GM23338 (cell line): ENCODE results near the gene SCN3B. TPM values are rescaled to one million over a fixed set of nuclear protein-coding genes. Genes with fewer than 3 reads are reported as not detected.

Experiments used
- ATAC-seq: fragments of 200-7000 bp; cut with Tn5 transposase; 3 replicates; pipeline ENCODE4 v1.9.1; 2020
- DNase-seq: peaks from one replicate; pipeline ENCODE4 v3.0.0-alpha.2; 2015; ENCODE audit warnings: low spot score
- H2AFZ ChIP-seq: fragments of 200-600 bp; sonication (generic); 2 replicates; pipeline ENCODE4 v1.8.0; 2016; ENCODE audit warnings: antibody characterized with exemption, mild to moderate bottlenecking, moderate library complexity
- H3F3A ChIP-seq: fragments of 200-600 bp; sonication (generic); replicated peaks from 2 replicates; pipeline ENCODE4 v1.8.0; 2017; ENCODE audit warnings: antibody characterized with exemption, mixed run types, low read depth
- H3K27ac ChIP-seq: fragments of 200-600 bp; sonication (generic); 2 replicates; pipeline ENCODE4 v1.6.1; 2016; ENCODE audit warnings: low read depth
- H3K27me3 ChIP-seq: fragments of 200-600 bp; sonication (generic); 2 replicates; pipeline ENCODE4 v1.8.0; 2016; ENCODE audit warnings: mild to moderate bottlenecking, mixed run types, moderate library complexity; ENCODE audit not compliant: insufficient read depth
- H3K36me3 ChIP-seq: fragments of 200-600 bp; sonication (generic); 2 replicates; pipeline ENCODE4 v1.8.0; 2016; ENCODE audit warnings: mild to moderate bottlenecking; ENCODE audit not compliant: insufficient read depth
- H3K4me1 ChIP-seq: fragments of 200-600 bp; sonication (generic); 2 replicates; pipeline ENCODE4 v1.8.0; 2016; ENCODE audit warnings: mild to moderate bottlenecking, moderate library complexity; ENCODE audit not compliant: insufficient read depth
- H3K4me2 ChIP-seq: fragments of 200-600 bp; sonication (generic); 2 replicates; pipeline ENCODE4 v1.7.1; 2017; ENCODE audit warnings: mixed run types
- H3K4me3 ChIP-seq: fragments of 200-600 bp; sonication (generic); 2 replicates; pipeline ENCODE4 v1.6.1; 2016; ENCODE audit warnings: mixed run types
- H3K79me2 ChIP-seq: fragments of 200-600 bp; sonication (generic); replicated peaks from 2 replicates; pipeline ENCODE4 v1.8.0; 2017; ENCODE audit warnings: mild to moderate bottlenecking; ENCODE audit not compliant: insufficient read depth
- H3K9me2 ChIP-seq: fragments of 200-600 bp; sonication (generic); 2 replicates; pipeline ENCODE4 v1.8.0; 2017; ENCODE audit not compliant: insufficient read depth
- H4K20me1 ChIP-seq: fragments of 200-600 bp; sonication (generic); replicated peaks from 2 replicates; pipeline ENCODE4 v1.8.0; 2017; ENCODE audit warnings: mild to moderate bottlenecking; ENCODE audit not compliant: insufficient read depth
- H3K27ac Mint-ChIP-seq: 2 replicates; pipeline ENCODE4 v1.8.0; 2020; ENCODE audit warnings: inconsistent platforms, mild to moderate bottlenecking, moderate library complexity, mixed read lengths
- H3K27me3 Mint-ChIP-seq: 3 replicates; pipeline ENCODE4 v1.8.0; 2022; ENCODE audit warnings: low read depth, mild to moderate bottlenecking, moderate library complexity, mixed read lengths, inconsistent platforms; ENCODE audit not compliant: insufficient read depth, poor library complexity
- H3K36me3 Mint-ChIP-seq: 3 replicates; pipeline ENCODE4 v1.8.0; 2021; ENCODE audit warnings: low read depth, mild to moderate bottlenecking, inconsistent platforms, moderate library complexity, mixed read lengths
- H3K4me1 Mint-ChIP-seq: 3 replicates; pipeline ENCODE4 v1.8.0; 2020; ENCODE audit warnings: mild to moderate bottlenecking, inconsistent platforms, mixed read lengths
- H3K4me3 Mint-ChIP-seq: 3 replicates; pipeline ENCODE4 v1.8.0; 2021; ENCODE audit warnings: moderate library complexity, mild to moderate bottlenecking, inconsistent platforms, mixed read lengths
- H3K9me3 Mint-ChIP-seq: 3 replicates; pipeline ENCODE4 v1.8.0; 2020; ENCODE audit warnings: moderate library complexity, mild to moderate bottlenecking, inconsistent platforms, mixed read lengths
- EZH2 ChIP-seq: fragments of 200-600 bp; sonication (generic); IDR thresholded peaks from one replicate; pipeline ENCODE4 v1.8.0; 2017; ENCODE audit warnings: antibody characterized with exemption, mild to moderate bottlenecking, low read depth; ENCODE audit not compliant: unreplicated experiment
- EZH2phosphoT487 ChIP-seq: fragments of 200-600 bp; sonication (generic); IDR thresholded peaks from one replicate; pipeline ENCODE4 v1.8.1; 2018; ENCODE audit warnings: antibody characterized with exemption; ENCODE audit not compliant: unreplicated experiment
- POLR2AphosphoS5 ChIP-seq: IDR thresholded peaks from 2 replicates; pipeline ENCODE4 v1.6.1; 2016; ENCODE audit warnings: antibody characterized with exemption, low read depth
- REST ChIP-seq: IDR thresholded peaks from one replicate; pipeline ENCODE4 v1.6.1; 2018; ENCODE audit warnings: antibody characterized with exemption; ENCODE audit not compliant: unreplicated experiment
- STAT1 ChIP-seq: IDR thresholded peaks from one replicate; pipeline ENCODE4 v1.6.1; 2016; ENCODE audit warnings: antibody characterized with exemption; ENCODE audit not compliant: unreplicated experiment
- ZNF114 ChIP-seq: fragments of 250-450 bp; sonication (Bioruptor Pico); IDR thresholded peaks from 2 replicates; pipeline ENCODE4 v1.5.0; 2020; ENCODE audit warnings: mild to moderate bottlenecking, moderate library complexity
- ZNF462 ChIP-seq: fragments of 250-450 bp; sonication (Bioruptor Pico); IDR thresholded peaks from 2 replicates; pipeline ENCODE4 v1.5.0; 2020; ENCODE audit warnings: mild to moderate bottlenecking, moderate library complexity
- polyA plus RNA-seq: library from polyadenylated mRNA; unstranded; fragments of >200 nt; fragmentation: Nextera tagmentation; extraction: Ambion mirVana; gene quantifications from 2 replicates; pipeline ENCODE4 v1.2.1, GENCODE V29; 2016
- total RNA-seq: library from RNA; depleted of rRNA; stranded (reverse); fragments of >200 nt; shearing (Covaris generic); gene quantifications from 2 replicates; pipeline ENCODE4 v1.2.3, GENCODE V29; 2014

Gene SCN3B
- total and polyA plus RNA-seq, 2 experiments from 2014 or later = 0.74 to 1.7 TPM

GRCh38 chr11:123670081-123670480, 15.7 kb upstream of the SCN3B start (continued):
- TF ChIP-seq ZNF462 = no peak

DNA sequence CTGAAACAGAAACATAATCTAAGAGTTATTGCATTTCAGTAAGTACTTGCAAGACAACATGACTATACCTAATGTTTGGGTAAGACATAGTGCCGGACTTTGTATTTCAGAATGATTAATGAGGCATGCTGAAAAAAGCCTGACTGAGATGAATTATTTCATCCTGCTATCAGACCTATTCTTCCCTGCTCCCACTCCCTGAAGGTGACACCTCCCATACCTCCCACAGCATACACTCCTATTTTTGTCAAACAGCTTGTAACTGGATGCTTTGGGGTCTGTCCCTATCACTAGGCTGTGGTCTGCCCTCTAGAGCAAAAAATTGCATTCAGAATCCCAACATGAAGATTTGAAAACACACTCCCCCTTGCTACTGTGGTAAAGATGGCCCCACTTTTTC, 10.9 kb upstream of the SCN3B start:
- Histone ChIP-seq H4K20me1 (no peaks in the 10 kb centered on the region), H3K27me3 (no peaks in the 10 kb centered on the region), H3K36me3 (no peaks in the 10 kb centered on the region), H3K27ac (no peak overlapping the region), H3K79me2 (no peaks in the 10 kb centered on the region), H3K4me1 (no peaks in the 10 kb centered on the region), H3F3A (no peaks in the 10 kb centered on the region), H3K9me2 (no peaks in the 10 kb centered on the region), H3K4me2 (no peak overlapping the region), H3K4me3 (no peak overlapping the region), H2AFZ (no peak overlapping the region)
- no peak for DNase-seq
- H3K27ac Mint-ChIP-seq = no peak overlapping the region
- peaks cover 10% of the 10 kb centered on the region for H3K9me3 Mint-ChIP-seq
- H3K4me1 Mint-ChIP-seq = no peaks in the 10 kb centered on the region
- no peaks in the 10 kb centered on the region for H3K27me3 Mint-ChIP-seq
- H3K4me3 Mint-ChIP-seq = no peak overlapping the region
- no peaks in the 10 kb centered on the region for H3K36me3 Mint-ChIP-seq
- no peak for ATAC-seq
- TF ChIP-seq ZNF114 (CRISPR knock-in tag) = no peak
- TF ChIP-seq EZH2 = no peak
- TF ChIP-seq EZH2phosphoT487 = no peak
- no peak for TF ChIP-seq STAT1
- no peak for TF ChIP-seq ZNF462
- TF ChIP-seq REST = no peak
- TF ChIP-seq POLR2AphosphoS5 = no peak
